Neural cell (in vitro differentiated cells): ENCODE measurements around the gene MACC1. TPM values are rescaled to one million over a fixed set of nuclear protein-coding genes. Genes with fewer than 3 reads are reported as not detected.

Experiments used
- H2AFZ ChIP-seq: fragments of 200-600, 300-800 bp; sonication (generic), shearing (Covaris generic); 2 replicates; pipeline ENCODE4 v1.6.0; 2014; ENCODE audit warnings: low read depth, mild to moderate bottlenecking, antibody characterized with exemption, low read length, moderate library complexity
- H3F3A ChIP-seq: fragments of 200-600 bp; shearing (Covaris generic); 2 replicates; pipeline ENCODE4 v1.6.1; 2016; ENCODE audit warnings: mild to moderate bottlenecking, moderate library complexity, mixed read lengths, antibody characterized with exemption, low read length; ENCODE audit not compliant: insufficient read depth, poor library complexity, severe bottlenecking
- H3K27ac ChIP-seq: fragments of 200-600, 300-800 bp; sonication (generic), shearing (Covaris generic); 2 replicates; pipeline ENCODE4 v1.5.1; 2014; ENCODE audit warnings: mild to moderate bottlenecking, low read length, moderate library complexity
- H3K27me3 ChIP-seq: fragments of 300-800, 200-600 bp; sonication (generic), shearing (Covaris generic); 2 replicates; pipeline ENCODE4 v1.6.0; 2014; ENCODE audit warnings: mild to moderate bottlenecking, low read depth, low read length, moderate library complexity; ENCODE audit not compliant: insufficient read depth
- H3K36me3 ChIP-seq: fragments of 300-800, 200-600 bp; sonication (generic), shearing (Covaris generic); 2 replicates; pipeline ENCODE4 v1.5.1; 2014; ENCODE audit warnings: mild to moderate bottlenecking, antibody characterized with exemption, low read length, moderate library complexity; ENCODE audit not compliant: insufficient read depth
- H3K4me2 ChIP-seq: fragments of 300-800, 200-600 bp; sonication (generic), shearing (Covaris generic); 2 replicates; pipeline ENCODE4 v1.6.0; 2014; ENCODE audit warnings: mild to moderate bottlenecking, low read length
- H3K4me3 ChIP-seq: fragments of 300-800, 200-600 bp; sonication (generic), shearing (Covaris generic); 2 replicates; pipeline ENCODE4 v1.5.1; 2014; ENCODE audit warnings: mild to moderate bottlenecking, low read length, moderate library complexity
- H3K79me2 ChIP-seq: fragments of 200-600 bp; shearing (Covaris generic); replicated peaks from 2 replicates; pipeline ENCODE4 v1.6.0; 2014; ENCODE audit warnings: mild to moderate bottlenecking, low read length, moderate library complexity; ENCODE audit not compliant: insufficient read depth
- H3K9ac ChIP-seq: fragments of 300-800, 200-600 bp; sonication (generic), shearing (Covaris generic); 2 replicates; pipeline ENCODE4 v1.6.1; 2016; ENCODE audit warnings: mild to moderate bottlenecking, low read length, mixed read lengths
- H3K9me2 ChIP-seq: fragments of 200-600 bp; shearing (Covaris generic); 2 replicates; pipeline ENCODE4 v1.6.1; 2016; ENCODE audit warnings: mild to moderate bottlenecking, low read length, mixed read lengths; ENCODE audit not compliant: insufficient read depth
- H3K9me3 ChIP-seq: fragments of 200-600, 300-800 bp; sonication (generic), shearing (Covaris generic); 2 replicates; pipeline ENCODE4 v1.6.1; 2016; ENCODE audit warnings: mild to moderate bottlenecking, mixed run types, low read length, moderate library complexity, mixed read lengths
- H4K20me1 ChIP-seq: fragments of 200-600 bp; shearing (Covaris generic); 2 replicates; pipeline ENCODE4 v1.6.1; 2016; ENCODE audit warnings: mild to moderate bottlenecking, mixed run types; ENCODE audit not compliant: insufficient read depth
- EP300 ChIP-seq: fragments of 450-650 bp; conservative IDR thresholded peaks from 2 replicates; pipeline ENCODE4 v1.6.1; 2014; ENCODE audit warnings: antibody characterized with exemption, mild to moderate bottlenecking, moderate library complexity; ENCODE audit not compliant: poor library complexity, severe bottlenecking
- EZH2 ChIP-seq: fragments of 200-600, 300-800 bp; shearing (Covaris generic), sonication (generic); IDR thresholded peaks from 2 replicates; pipeline ENCODE4 v1.6.1; 2014; ENCODE audit warnings: antibody characterized with exemption, low read length, borderline replicate concordance, mild to moderate bottlenecking; ENCODE audit not compliant: insufficient read depth, poor library complexity, severe bottlenecking
- MXI1 ChIP-seq: fragments of 450-650 bp; conservative IDR thresholded peaks from 2 replicates; pipeline ENCODE4 v1.6.1; 2014; ENCODE audit warnings: antibody characterized with exemption, mild to moderate bottlenecking; ENCODE audit not compliant: poor library complexity, severe bottlenecking
- POLR2AphosphoS5 ChIP-seq: IDR thresholded peaks from 2 replicates; pipeline ENCODE4 v1.6.1; 2012
- RAD21 ChIP-seq: fragments of 450-650 bp; conservative IDR thresholded peaks from 2 replicates; pipeline ENCODE4 v1.6.1; 2014; ENCODE audit warnings: antibody characterized with exemption, mild to moderate bottlenecking, moderate library complexity
- REST ChIP-seq: IDR thresholded peaks from 2 replicates; pipeline ENCODE4 v1.6.1; 2012; ENCODE audit warnings: borderline replicate concordance
- SMC3 ChIP-seq: fragments of 450-650 bp; conservative IDR thresholded peaks from 2 replicates; pipeline ENCODE4 v1.6.1; 2014; ENCODE audit warnings: antibody characterized with exemption, mild to moderate bottlenecking, moderate library complexity; ENCODE audit not compliant: poor library complexity
- TAF1 ChIP-seq: IDR thresholded peaks from 2 replicates; pipeline ENCODE4 v1.6.1; 2012; ENCODE audit warnings: low read depth
- polyA plus RNA-seq: library from polyadenylated mRNA; depleted of rRNA; stranded (reverse); fragments of >200 nt; gene quantifications from 2 replicates; pipeline ENCODE4 v1.2.3, GENCODE V29; 2014
- TF ChIP-seq, protein P1 (sequence below): fragments of 450-650 bp; IDR thresholded peaks from 2 replicates; pipeline ENCODE4 v1.5.1; 2014; ENCODE audit warnings: antibody characterized with exemption, mild to moderate bottlenecking, moderate library complexity; ENCODE audit not compliant: poor library complexity, severe bottlenecking

The MACC1 gene
- polyA plus RNA-seq, 1 donor from 2014 or later, result 0.20 TPM

DNA sequence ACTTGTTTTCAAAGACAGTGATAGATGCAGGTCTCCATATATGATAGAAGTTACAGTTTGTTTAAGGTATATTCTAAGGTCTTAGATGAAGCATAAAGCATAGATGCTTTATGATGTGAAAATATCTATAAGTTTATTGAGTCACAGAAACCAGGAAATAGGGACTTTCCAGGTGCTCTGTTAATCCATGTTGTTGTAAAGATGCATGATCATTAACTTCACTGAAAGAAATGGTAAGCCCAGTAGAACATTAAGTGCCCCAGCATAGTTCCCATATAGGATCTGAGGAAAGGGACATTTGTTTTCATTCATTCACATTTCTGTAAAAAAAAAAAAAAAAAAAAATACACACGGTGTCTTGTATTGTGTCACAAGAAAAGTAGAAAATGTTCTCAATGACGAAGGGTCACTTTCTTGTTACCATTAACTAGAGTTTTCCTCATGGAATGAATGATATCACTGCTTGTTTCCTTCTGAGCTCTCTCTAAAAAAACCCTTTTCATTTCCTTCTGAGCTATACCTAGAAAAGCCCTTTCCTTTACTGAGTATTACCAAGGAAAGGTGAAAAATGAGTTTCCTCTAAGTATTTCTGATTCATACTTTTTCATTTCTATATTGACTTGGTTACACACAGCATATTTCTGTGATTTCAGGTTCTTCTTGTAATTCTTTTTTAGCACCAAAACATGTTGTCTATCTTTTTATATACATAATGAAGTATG lies 105.2 kb downstream of the MACC1 start:
- no peak overlapping the region for H3K4me2 ChIP-seq

DNA sequence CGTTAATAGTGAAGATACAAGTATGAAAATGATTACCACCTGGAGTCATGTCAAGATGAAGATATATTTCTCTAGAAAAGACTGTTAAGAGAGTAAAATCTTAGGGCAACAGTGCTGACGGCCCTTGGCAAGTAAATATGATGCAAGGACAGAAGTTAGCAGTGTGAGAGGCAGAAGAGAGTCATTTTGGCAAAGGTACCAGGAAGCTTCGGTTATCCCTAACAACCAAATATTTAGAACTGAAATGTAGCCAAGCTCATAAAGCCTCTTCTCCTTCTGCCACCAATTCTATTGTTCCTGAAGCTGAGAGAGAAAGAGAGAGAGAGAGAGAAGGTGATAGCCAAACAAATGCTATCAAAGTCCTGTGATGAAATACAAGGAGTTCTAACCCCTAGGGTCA lies 109.6 kb downstream of the MACC1 start:
- H3K9me3 ChIP-seq, result no peaks in the 10 kb centered on the region
- H2AFZ ChIP-seq, result no peak overlapping the region
- no peaks in the 10 kb centered on the region for H3K79me2 ChIP-seq
- H3K27me3 ChIP-seq, result no peaks in the 10 kb centered on the region
- no peak overlapping the region for H3K9ac ChIP-seq
- no peaks in the 10 kb centered on the region for H3K36me3 ChIP-seq
- no peaks in the 10 kb centered on the region for H3K9me2 ChIP-seq
- H3K4me2 ChIP-seq, result no peak overlapping the region
- H3K4me3 ChIP-seq, result no peak overlapping the region
- no peak overlapping the region for H3K27ac ChIP-seq
- H4K20me1 ChIP-seq, result no peaks in the 10 kb centered on the region
- peaks cover 13% of the 10 kb centered on the region for H3F3A ChIP-seq
- TF ChIP-seq POLR2AphosphoS5 (no peak), EZH2 (no peak), REST (no peak), SMC3 (no peak), EP300 (no peak), RAD21 (no peak)
- TF ChIP-seq, protein P1, sequence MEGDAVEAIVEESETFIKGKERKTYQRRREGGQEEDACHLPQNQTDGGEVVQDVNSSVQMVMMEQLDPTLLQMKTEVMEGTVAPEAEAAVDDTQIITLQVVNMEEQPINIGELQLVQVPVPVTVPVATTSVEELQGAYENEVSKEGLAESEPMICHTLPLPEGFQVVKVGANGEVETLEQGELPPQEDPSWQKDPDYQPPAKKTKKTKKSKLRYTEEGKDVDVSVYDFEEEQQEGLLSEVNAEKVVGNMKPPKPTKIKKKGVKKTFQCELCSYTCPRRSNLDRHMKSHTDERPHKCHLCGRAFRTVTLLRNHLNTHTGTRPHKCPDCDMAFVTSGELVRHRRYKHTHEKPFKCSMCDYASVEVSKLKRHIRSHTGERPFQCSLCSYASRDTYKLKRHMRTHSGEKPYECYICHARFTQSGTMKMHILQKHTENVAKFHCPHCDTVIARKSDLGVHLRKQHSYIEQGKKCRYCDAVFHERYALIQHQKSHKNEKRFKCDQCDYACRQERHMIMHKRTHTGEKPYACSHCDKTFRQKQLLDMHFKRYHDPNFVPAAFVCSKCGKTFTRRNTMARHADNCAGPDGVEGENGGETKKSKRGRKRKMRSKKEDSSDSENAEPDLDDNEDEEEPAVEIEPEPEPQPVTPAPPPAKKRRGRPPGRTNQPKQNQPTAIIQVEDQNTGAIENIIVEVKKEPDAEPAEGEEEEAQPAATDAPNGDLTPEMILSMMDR, result no peak

More for the DNA sequence above, 105.2 kb downstream of the MACC1 start:
- Histone ChIP-seq H3K36me3 (no peaks in the 10 kb centered on the region), H3K79me2 (no peaks in the 10 kb centered on the region), H3K4me3 (no peak overlapping the region), H3K27me3 (no peaks in the 10 kb centered on the region), H3K27ac (no peak overlapping the region), H3K9ac (no peak overlapping the region), H3K9me2 (no peaks in the 10 kb centered on the region), H3K9me3 (no peaks in the 10 kb centered on the region), H4K20me1 (no peaks in the 10 kb centered on the region), H3F3A (peaks cover 4% of the 10 kb centered on the region), H2AFZ (no peak overlapping the region)
- TF ChIP-seq REST, result no peak
- TF ChIP-seq RAD21, result no peak
- no peak for TF ChIP-seq POLR2AphosphoS5
- no peak for TF ChIP-seq MXI1
- TF ChIP-seq TAF1, result no peak
- TF ChIP-seq, protein P1, result no peak
- no peak for TF ChIP-seq SMC3
- TF ChIP-seq EZH2, result no peak
- no peak for TF ChIP-seq EP300
